ENCODE results near the gene LRRFIP1.
A peak's percentile ranks its signal among the peaks of the same experiment; 100 is the strongest.

LRRFIP1 gene

DNA sequence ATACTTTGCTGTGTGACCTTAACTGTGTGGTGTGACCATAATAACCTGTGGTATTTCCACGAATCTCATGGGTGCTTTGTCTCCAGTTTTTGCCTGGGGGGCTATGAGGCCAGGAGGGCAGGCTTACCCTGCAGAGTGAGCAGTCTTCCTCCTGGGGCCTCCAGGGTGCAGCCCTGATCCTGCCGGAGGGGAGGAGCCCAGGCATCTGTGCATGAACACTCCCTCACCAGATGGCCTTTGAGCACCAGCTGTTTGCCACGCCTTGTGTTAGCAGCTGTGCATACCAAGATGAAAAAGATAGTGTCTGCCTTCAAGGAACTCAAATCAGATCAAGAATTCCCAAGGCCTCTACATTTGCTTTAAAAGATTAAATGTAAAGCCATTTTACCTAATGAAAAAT is 96.2 kb downstream of the LRRFIP1 start:
- no peak for DNase-seq (ENCODE audit: low read depth in 2 of 2)

DNA sequence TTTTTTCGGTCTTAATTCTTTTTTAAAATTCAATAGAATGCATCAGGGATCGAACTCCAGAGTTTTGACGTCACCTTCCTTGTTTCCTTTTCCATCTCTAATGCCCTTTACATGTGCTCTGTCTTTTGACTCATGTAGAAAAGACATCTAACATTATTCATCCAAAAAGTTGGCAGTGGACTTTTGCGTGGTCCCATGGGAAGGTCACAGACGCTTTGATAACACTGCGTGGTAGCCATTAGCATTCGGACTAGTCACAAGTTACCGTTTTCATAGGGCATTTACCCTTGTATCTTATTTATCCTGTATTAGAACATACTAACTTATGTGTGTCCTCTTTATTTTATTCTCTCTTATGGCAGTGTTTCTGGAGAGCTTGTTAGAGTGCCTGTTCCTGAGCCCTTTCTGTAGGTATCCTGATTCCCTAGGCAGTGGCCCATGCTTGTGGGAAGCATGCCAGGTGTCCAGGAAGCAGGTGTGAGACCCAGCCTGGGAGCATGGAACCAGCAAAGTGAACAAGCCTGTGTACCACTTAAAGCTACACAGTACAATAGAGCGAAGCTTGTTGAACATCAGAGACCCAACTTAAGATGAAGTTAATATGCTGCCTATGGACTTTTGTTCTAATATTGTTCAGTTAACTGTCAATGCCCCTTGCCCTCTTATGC is 97.6 kb downstream of the LRRFIP1 start:
- no peak for DNase-seq (ENCODE audit: low read depth in 2 of 2)

DNA sequence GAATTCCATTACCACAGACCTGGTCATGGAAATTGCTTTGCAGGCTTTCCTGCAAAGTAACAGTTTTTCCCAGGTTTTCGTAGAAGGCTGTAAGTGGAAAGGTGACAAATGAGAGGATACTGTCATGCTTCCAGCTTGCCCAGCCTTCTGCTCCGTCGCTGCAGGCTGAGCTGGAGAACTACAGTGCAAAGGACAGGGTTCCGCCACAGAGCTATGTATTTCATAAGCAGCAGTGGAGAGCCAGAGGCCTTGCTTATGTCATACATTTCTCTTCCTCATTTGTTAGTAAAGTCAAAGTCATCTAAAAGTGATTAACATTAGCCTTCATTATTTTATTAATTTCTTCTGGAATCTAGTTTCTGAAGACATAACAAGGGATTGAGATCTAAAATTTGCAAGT is 98.3 kb downstream of the LRRFIP1 start:
- no peak for DNase-seq (ENCODE audit: low read depth in 2 of 2)

DNA sequence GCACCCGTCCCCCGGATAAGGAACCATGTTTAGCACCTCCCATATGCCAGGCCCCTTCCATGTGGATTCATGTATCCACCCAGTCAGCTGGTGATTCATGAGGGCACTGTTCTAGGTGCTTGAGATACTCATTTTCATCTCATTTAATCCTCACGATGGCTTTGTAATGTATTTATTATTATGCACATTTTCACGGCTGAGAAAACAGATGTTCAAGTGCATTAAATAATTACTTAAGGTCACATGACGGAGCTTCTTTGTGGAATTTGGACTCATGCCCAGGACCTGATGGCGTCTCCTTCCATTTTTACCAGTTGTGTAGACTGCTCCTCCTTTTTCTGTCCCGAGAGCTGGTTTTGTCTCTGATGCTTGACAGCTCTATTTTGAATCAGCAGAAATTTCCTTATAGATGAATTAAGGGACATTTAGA is 99.0 kb downstream of the LRRFIP1 start:
- no peak for DNase-seq (ENCODE audit: low read depth in 2 of 2)

DNA sequence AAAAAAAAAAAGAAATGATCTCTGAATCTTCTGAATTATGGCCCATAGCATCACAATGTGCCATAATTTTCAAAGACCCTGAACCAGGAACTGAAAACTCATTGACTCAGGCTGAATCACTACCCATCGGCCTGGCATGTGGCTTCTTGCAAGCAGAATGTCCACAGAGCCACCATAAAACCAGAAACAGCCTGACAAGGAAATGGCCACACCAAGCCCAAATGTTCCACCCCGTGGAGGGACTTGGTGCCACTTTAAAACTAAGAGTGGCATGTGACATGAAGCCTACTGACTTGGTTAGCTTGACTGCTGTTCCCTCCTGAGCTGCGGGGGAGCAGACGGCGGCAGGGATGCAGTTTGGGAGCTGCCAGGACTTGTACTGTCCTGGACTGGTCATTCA is 100.0 kb downstream of the LRRFIP1 start:
- no peak for DNase-seq (ENCODE audit: low read depth in 2 of 2)

DNA sequence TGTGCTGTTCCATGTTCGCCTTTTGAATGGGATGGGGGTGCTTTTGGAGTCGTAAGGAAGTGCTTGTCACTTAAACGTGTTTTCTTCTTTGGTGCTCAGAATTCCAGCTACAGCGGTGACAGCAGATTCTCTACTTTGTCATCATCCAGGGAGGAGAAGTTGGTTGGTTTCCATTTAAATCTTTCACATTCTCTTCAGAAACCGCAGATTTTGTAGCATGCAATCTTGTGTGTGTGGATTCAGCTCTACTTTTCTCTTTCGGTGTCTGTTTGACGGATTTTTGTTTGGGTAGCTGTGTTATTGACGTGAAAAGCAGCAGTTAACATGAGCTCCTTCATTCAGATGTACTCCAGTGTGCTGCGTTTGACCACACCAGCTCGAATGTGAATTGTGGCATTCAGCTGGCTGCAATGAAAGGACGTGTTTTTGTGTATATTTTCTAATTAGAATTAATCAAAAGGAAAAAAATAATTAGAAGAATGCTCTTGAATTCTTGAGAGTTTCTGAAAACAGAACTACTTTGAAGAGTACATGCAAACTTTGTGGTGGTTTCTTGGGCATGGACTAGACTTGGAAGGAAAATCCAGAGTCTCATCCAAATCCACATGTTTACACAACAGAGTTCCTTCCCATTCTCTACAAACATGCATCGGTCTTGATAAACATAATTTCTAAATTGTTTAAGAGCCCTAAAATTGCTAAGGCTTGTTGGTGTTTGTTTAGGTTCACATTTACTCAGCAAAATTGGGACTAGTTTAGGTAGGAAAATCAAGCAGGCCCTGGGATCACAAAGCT is 102.5 kb downstream of the LRRFIP1 start:
- DNase-seq (ENCODE audit: low read depth in 2 of 2): no peak

DNA sequence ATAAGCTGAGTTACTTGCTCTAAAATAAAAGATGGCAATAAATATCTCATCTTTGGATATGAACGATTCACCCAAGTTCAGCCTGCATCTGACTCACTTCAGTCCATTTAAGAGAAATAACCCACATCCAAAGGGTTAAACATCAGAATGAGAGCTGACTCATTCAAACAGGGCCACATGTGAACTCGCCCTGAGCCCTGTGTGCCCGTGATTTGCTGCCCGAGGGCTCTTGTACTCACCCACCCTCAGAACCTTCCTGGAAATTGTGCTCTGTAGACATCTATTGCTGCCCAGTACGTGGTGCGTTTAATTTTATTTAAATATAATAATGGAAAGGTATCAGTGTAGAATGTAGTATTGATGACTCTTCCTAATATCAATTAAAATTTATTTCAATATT is 104.3 kb downstream of the LRRFIP1 start:
- peak; percentile 27 to 29 for DNase-seq (ENCODE audit: low read depth in 2 of 2)

DNA sequence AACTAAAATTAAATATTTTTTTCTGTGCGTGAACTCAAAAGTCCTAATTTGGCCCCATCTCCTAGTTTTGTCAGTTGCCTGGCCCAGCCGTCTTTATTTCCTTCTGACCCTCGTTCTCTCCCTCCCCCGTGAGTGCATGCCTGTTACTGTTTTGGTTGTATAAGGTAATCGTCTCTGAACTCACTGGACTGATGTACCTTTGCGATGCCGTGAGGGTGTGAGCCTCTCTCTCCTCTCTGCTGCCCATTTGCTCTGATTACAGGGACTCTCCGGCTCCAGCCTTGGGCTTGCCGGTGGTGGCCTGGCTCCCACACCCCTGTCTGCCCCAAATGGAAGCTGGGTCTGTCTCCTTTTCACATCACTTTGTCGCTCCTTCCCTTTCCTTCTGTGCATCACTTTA is 104.7 kb downstream of the LRRFIP1 start:
- no peak for DNase-seq (ENCODE audit: low read depth in 2 of 2)

DNA sequence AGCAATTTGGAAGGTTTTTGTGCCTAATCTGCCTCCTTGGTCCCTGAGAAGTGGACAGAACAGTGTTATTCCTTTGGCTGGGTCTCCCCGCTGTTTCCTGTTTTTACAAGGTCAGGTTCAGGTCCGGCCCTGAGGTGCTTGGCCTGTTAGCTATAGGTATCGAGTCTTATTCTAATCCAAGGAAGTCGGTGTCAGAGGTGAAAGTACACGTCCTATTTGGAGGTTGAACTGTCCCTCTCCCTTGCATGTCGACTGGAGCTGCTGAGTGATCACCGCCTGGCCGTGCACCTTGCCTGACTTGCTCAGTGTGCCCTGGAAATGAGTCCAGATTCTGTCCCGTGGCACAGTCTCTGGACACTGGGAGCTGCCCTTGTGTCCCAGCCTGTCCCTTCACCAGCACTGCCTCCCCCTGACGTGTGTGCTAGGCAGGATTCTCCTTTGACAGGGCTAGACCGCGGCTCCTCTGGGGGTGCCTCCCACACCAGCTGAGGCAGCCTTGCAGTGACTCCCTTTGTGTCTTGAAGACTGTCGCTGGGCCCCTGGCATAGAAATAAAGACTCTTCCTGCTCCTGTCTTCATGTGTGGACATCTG is 105.5 kb downstream of the LRRFIP1 start:
- no peak for DNase-seq (ENCODE audit: low read depth in 2 of 2)

DNA sequence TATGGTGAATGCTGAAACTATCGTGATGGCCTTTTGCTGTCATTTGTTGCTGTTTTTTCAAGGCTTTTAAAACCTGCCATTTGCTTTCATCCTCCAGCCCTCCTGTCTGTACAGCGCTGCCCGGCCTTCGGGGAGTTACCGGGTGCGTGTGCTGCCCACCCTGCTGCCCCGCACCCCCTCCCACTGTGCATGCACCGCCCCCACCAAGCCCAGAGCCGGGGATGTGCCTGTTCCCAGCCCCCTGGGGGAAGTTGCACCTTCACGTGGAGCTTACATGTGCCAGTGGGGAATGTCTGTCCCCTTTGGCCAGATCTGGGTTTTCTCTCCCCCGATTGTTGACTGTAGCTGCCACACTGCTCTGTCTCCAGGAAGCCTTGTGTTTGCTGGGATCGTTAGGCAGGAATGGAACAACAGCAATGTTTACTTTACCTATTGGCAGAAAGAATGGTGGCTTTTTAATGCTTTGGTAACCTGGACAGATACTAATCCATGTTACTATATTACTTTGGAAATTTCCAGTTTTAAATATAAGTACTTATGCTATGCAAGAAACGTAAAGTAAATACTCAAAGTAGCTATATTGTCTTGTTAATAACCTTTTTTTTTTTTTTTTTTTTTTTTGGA is 106.4 kb downstream of the LRRFIP1 start:
- DNase-seq (ENCODE audit: low read depth in 2 of 2): no peak

DNA sequence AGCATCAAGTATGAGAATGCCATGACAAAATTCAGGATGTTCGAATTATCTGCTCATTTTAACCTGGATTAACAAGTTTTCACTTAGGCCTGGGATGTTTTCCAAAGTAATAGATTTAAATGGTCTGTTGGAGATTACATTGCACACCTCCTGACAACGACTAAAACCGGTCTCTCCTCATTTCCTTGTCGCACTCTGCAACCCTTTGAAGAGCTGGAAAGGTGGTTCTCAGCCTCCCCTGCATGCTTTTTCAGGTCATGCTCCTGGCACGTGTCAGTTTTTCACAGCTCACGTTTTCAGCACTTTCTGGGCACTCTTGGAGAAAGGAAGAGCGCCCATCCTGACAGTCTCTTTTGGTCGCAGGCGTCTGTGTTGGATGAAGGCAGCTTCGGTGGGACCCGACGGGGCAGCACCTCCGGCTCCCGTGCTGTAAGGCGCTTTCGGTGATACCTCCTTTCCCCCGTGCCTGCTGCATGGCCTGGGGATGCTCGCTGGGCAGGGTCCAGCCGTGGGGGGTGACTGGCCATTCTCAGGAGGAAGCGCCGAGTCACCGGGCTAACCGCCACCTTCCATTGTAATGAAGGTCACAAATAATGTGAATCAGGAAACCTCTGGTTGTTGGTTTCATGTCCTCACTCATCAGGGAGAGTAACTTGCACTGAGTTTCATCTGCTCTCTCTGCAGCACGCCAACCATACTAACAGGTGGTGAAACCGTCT is 107.7 kb downstream of the LRRFIP1 start:
- DNase-seq (ENCODE audit: low read depth in 2 of 2): no peak

DNA sequence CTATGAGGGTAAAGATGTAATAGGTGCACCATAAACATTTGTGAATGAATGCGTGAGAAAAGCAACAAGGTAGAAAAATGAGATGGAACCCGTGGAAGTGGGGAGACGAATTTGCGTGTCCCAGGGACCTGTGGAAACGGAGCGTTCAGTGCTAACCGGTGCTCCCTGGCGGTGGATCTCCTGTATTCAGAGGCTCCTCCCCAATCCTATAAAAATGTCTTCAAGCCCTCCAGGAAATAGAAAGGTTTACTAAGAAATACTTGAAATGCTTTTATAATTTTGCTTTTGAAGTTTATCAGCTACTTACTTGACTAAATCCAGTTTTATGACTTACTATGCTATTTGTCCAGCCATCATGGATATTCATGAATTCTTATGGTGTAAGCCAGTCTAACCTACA is 108.4 kb downstream of the LRRFIP1 start:
- no peak for DNase-seq (ENCODE audit: low read depth in 2 of 2)

DNA sequence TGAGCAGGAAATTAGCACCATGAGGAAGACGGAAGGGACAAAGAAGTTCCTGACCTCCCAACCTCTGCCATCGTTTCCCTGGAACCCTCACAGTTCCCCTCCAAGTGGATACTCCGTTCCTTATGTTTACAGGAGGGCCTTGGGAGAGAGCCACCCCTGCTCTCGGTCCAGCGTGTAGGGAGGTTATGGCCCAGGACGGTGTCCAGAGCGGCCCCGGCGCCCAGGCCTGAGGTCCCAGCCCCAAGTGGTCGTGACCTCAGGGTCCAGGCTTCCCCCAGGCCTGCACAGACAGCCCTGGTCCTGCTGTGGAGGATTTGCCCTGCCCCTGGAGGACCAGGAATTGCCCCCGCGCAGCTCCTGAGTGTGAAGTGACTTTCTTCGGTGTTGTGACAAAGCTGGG is 109.4 kb downstream of the LRRFIP1 start:
- DNase-seq (ENCODE audit: low read depth in 2 of 2): no peak

DNA sequence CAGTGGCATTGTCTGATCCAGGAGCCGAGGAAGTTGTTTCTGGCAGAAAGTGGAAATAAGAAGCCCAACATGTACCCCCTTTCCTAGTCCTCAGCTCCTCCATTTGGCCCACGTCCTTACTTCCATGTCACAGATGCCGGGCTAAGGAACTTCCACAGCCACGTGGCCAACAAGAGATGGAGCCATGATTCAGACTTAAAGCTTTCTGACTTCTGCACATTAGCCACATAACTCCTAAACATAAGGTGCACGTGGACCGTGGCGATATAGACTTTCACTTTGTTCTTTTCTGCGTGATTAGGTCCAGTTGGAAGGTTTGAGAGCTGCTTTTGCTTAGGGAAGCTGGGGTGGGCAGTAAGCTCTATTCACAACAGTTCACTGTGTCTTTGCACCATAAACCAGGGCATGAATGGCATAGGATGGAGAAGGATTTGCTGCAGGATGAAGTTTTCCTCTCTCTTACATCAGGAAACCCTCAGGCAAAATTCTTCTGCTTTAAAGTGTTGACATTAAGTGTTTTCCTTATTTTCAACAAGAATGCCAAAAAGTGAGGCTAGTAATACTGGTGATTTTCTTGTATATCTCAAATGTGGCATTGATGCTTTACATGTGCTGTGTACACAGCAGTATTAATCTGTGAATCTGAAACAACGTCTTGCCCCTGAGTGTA is 109.9 kb downstream of the LRRFIP1 start:
- no peak for DNase-seq (ENCODE audit: low read depth in 2 of 2)

DNA sequence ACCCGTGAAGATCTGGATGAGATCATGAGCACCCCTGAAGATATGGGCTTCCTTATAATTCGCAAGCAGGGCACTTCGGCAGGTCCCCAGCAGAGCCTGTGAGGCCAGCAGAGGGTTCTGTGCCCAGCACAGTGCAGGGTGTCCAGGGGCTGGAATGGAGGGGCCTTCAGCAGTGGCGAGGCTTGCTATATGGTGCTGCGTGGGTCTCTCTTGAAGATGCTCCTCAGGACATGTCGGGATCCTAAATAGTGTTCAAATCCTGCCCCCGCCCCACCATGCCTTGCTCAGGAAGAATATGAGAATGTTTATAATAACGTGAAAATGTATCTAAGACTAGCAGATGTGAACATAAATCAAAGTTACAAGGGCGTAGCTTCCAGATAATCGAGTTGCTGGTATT is 110.9 kb downstream of the LRRFIP1 start:
- DNase-seq (ENCODE audit: low read depth in 2 of 2): no peak

DNA sequence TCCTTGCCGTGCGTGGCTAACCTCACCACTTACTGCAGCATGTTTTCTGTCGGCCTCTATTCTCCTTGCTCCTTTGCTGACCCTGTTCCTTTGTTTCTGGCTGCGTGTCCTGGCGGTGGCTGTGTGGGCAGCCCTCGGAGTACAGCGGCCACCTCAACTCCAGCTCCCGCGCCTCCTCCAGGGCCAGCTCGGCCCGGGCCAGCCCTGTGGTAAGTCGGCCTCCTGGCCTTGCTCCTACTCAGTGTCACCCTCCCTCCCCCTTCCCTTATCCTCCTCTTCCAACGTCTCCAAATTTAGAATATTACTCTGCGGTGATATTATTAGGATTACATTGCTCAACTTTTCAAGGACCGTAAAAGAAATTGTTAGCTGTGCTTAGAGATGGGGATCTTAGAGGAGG is 111.7 kb downstream of the LRRFIP1 start:
- no peak for DNase-seq (ENCODE audit: low read depth in 2 of 2)

DNA sequence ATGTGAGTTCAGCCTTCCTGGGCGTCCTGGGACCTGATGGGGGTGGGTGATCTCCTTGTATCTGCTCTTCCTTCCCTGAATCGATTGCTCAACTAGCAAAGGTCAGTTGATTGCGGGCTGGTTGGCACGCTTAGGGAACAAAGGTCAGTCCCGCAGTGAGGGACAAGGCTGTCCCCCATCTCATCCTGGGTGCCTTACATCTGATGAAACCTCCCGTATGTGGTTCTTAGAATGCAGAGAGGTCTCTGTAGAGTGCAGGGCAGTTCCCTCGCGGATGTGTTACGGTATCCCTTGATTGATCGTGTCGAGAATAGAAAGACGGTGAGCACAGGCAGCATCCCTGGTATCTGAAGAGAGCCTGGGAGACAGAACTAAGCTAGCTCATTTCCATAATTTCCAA is 114.8 kb downstream of the LRRFIP1 start:
- no peak for DNase-seq (ENCODE audit: low read depth in 2 of 2)

DNA sequence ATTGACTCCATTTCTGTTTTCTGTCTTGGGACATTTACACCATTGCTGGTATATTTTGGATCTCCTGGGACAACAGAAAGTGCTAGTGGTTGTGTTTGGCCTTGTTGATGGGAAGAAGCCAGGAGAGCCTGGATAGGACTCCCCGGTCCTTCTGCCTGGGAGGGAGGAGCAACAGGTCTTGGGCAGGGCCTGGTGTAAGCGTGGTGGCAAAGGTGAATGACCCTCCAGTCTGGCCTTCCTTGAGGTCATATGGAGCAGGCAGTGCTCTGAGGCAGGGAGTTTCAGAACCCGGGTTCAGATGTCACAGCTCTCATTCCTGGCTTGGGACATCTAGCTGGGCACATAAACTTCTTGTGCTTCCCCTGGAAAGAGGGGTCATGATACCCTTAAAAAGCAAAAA is 115.2 kb downstream of the LRRFIP1 start:
- no peak for DNase-seq (ENCODE audit: low read depth in 2 of 2)

DNA sequence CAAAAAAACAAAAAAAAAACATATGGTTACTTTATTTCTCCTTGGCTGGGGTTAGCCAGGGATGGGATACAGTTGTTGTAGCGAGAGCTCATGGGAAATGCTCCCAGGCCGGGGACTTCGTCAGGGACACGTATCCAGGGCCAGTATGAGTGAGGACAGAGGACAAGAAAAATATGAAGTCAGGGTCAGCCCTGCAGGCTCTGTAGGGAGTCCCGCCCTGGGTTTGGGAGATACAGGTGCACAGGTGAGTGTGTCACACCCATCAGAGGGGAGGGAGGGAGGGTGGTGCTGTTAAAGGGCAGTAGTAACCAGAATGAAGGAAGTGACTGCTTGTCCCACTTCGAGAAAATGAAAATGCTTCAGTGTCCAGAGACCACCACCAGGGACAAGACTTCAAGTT is 115.6 kb downstream of the LRRFIP1 start:
- no peak for DNase-seq (ENCODE audit: low read depth in 2 of 2)

DNA sequence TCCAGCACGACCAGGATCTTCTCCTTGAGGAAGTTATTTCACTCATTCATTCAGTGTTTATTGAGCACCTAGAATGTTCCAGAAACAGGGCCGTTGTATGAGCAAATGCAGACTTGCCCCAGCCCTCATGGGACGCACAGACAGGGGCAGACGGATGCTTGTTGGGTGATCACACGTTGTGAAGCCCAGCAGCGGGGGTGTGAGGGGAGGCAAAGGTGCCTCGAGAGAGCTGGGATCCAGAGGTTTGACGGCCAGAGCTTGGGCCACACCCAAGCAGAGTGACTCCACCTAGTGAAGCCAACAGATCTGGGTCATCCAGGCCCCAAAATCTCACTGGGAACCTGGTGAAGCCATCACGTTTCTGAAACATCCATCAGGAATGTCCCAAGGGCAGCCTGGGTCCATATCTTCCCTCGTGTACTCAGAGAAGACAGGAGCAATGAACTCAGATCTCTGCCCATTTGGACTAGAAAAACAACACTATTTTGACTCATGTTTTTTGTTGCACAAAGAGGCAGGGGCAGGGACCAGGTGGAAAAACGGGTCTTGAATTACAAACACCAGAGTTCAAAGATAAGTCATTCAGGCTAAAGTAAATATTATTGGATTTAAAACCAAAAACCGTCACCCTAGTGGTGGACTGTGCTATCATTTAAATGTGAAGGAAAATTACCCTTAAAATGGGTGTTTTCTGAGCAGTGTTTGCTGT is 116.3 kb downstream of the LRRFIP1 start:
- DNase-seq (ENCODE audit: low read depth in 2 of 2): no peak

DNA sequence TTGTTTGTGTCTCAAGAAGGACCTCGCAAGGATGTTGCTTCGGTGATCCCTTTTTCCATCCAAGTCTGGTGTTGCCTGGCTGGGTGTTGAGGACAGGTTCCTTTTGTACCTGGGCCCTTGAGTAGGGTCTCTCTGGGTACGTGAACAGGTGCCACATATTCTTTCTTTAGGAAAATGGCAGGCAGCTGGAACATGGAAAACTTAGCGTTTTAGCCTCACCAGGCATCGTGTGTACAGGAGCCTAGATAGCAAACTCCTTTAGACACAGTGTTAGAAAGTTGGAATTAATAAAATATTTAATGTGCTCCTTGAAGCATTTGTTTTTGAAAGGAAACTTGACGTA is 116.9 kb downstream of the LRRFIP1 start:
- DNase-seq (ENCODE audit: low read depth in 2 of 2): no peak

Data from activated CD4-positive, alpha-beta T cell treated with anti-CD3 and anti-CD28 coated beads for 24 hours (primary cell).